AG09319 (cell line): ENCODE results near the gene RPS8.
"Not testable (repeated sequence)": the region's sequence is repeated elsewhere in the genome, so short reads cannot be mapped to it uniquely, and the experiment has no call there.

Experiments
- DNase-seq: peaks from one replicate; pipeline ENCODE4 v3.0.0-alpha.2; 2010; ENCODE audit warnings: low read depth; ENCODE audit errors: extremely low read depth
- TF ChIP-seq, protein P1 (sequence below): IDR thresholded peaks from 2 replicates; pipeline ENCODE4 v1.5.1; 2011; ENCODE audit warnings: low read depth, mild to moderate bottlenecking, inconsistent platforms, low read length, moderate library complexity

Gene RPS8

DNA sequence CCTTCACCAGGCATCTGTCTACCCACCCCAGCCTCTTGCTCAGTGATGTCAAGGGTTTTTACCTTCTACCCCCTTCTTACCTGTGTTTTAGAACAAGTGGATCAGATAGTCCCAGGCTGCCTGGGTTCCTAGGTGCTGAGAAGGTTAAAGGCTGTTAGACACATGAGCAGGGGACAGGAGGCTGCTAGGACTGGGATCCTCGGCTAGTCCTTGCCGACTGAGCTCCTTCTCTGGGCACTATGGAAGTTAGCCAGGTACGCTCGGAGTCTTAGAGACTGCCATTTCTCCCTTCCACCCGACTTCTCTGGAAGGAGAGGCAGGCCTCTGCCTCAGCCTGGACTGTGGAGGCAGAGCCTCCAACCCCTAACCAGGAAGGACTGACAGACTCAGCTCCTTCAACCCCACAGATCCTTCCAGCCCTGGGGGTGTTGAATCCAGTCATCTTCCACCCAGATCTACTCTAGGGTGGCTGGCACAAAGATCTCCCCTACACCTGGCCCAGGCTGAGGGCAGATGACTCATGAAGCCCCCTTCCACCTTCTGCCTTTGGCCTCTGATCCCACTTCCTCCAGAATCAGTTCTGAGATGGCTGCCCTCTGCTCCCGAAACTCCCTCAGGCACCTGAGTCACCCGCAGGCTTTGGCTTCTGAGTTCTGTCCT, 31.5 kb downstream of the RPS8 start, which contains the start of gene DYNLT4:
Gene DYNLT4 (minus strand): TSS at position 648 of the 660 bp plus-strand sequence. CDS start 683 bp downstream, outside the sequence.
- TF ChIP-seq, protein P1, sequence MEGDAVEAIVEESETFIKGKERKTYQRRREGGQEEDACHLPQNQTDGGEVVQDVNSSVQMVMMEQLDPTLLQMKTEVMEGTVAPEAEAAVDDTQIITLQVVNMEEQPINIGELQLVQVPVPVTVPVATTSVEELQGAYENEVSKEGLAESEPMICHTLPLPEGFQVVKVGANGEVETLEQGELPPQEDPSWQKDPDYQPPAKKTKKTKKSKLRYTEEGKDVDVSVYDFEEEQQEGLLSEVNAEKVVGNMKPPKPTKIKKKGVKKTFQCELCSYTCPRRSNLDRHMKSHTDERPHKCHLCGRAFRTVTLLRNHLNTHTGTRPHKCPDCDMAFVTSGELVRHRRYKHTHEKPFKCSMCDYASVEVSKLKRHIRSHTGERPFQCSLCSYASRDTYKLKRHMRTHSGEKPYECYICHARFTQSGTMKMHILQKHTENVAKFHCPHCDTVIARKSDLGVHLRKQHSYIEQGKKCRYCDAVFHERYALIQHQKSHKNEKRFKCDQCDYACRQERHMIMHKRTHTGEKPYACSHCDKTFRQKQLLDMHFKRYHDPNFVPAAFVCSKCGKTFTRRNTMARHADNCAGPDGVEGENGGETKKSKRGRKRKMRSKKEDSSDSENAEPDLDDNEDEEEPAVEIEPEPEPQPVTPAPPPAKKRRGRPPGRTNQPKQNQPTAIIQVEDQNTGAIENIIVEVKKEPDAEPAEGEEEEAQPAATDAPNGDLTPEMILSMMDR = no peak
- no peak for DNase-seq

GRCh38 chr1:44807364-44808062, 32.2 kb downstream of the RPS8 start:
- TF ChIP-seq, protein P1 = no peak
- peak; percentile 99 for DNase-seq

DNA sequence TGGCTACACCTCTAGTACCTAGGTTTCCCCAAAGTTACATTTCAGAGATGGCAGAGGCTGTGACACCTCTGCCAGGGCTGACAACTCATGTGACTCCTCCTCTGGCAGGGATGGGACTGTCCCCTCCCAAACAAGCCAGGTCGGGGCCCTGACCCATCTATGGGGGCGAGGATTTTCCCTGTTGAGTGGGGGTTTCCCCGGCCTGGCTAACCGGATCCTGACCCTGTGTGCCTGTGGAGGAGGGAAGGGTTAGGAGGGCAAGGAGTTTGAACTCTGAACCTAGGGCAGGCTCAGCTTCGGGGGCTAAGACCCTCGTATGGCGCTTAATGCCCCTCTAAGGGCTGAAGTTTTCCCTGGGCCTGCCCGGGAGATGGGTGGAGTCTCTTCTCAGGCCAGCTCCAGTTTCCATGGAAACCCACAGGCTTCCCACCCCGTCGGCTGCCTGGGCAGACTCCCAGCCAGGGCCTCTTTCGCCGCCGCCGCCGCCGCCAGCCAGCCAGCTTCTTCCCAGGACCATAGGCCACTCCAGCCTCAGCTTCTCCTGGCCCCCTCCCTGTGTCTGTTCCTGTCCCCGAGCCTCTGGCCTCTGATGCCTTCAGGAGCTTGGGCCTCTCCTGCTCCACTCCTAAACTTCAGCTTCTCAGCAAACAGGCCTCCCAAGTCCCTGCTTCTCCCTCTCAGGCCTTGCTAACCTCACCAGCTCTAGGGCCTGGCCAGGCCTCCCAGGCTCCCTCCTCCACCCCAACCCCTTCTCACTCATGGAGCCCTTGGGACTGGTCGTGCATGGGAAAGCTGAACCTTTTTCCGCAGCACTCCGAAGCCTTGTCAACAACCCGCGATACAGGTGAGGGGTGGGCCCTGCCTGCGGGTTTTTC, 33.0 kb downstream of the RPS8 start, which contains the start of gene BTBD19:
Gene BTBD19 (plus strand): TSS at position 461 of the 875 bp plus-strand sequence. CDS start 298 bp downstream, at position 759.
- TF ChIP-seq, protein P1 = no peak
- peak; percentile 83 for DNase-seq

DNA sequence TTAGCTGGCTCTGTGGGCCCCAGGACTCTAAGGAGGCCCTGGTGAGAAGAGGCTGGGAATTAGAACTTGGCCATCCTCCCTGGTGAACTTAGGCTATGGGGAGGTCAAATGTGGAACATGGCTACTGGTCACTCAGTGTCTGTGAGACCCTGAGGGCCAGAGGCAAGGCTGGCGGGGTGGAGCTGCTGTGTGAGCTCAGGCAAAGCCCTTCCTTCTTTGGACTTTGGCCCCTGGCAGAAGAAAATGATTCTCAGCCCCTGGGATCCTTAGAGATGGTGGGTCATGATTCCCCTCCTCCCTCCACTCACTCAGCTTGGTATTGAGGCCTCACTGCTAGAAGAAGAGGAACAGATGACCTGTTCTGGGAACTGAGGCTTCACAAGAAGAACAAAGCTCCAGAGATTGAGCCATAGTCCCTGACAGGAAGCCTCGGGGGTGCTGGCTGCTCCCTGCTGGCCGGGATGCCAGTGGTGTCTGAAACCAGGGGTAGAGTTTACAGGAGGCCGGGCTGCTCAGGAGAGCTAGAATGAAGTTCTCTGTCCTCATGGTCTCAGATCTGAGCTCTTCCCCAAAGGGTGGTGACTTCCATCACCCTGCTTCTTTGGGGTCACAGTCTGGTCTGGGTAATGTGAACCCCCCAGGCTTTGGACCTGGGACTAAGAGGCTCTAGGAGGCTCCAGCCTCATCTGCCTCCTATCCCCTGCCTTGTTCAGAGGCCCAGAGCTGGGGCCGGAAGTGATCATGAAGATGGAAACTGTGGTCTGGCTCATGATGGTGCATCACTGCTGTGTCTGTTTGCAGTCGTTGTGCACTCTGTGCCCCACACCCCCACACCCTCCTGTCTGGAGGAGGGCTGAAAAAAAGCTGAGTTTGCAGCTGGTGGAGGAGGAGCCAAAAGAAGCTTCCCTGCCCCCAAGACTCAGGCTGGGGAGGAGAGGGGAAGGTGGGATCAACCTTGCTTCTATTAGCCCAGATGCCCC, 33.9 kb downstream of the RPS8 start:
- DNase-seq = no peak
- TF ChIP-seq, protein P1 = peak; percentile 21

- no peak for DNase-seq
- TF ChIP-seq, protein P1 = no peak
Measured at GRCh38 chr1:44810101-44810761, 34.9 kb downstream of the RPS8 start.

GRCh38 chr1:44810762-44811105, 35.4 kb downstream of the RPS8 start:
- DNase-seq = not testable (repeated sequence)
